MCF 10A (cell line): ENCODE measurements around the gene CCDC24. TPM values are rescaled to one million over a fixed set of nuclear protein-coding genes. Genes with fewer than 3 reads are reported as not detected.

Source experiments
- BruUV-seq: library from RNA; stranded (reverse); fragments of 400-500 nt; replicated peaks from 2 replicates; lab custom pipeline; 2021; lab: Mats Ljungman, UMichigan
- CTCF ChIA-PET: fragments of 300-600 bp; sonication (Branson Sonifier 250); formaldehyde crosslinking; extraction: SDS; loops from one replicate; lab custom pipeline; 2021; ENCODE audit warnings: antibody characterized with exemption, inconsistent platforms; lab: Yijun Ruan, JAX
- POLR2A ChIA-PET: fragments of 300-600, 350-650 bp; sonication (Branson Sonifier 250); formaldehyde crosslinking; extraction: SDS; loops from one replicate; lab custom pipeline; 2020; ENCODE audit warnings: antibody characterized with exemption, inconsistent platforms; lab: Yijun Ruan, JAX
- DNase-seq: peaks from one replicate; pipeline ENCODE4 v3.0.0-alpha.2; 2018; ENCODE audit not compliant: unreplicated experiment
- H3K27ac Mint-ChIP-seq: one replicate; pipeline ENCODE4 v1.8.0; 2022; ENCODE audit warnings: mild to moderate bottlenecking, low read depth, mixed read lengths; ENCODE audit not compliant: unreplicated experiment
- H3K27me3 Mint-ChIP-seq: one replicate; pipeline ENCODE4 v1.8.0; 2022; ENCODE audit warnings: mixed read lengths; ENCODE audit not compliant: insufficient read depth, unreplicated experiment
- H3K36me3 Mint-ChIP-seq: one replicate; pipeline ENCODE4 v1.8.0; 2022; ENCODE audit warnings: mild to moderate bottlenecking, moderate library complexity, mixed read lengths; ENCODE audit not compliant: insufficient read depth, unreplicated experiment
- H3K4me1 Mint-ChIP-seq: one replicate; pipeline ENCODE4 v1.8.0; 2022; ENCODE audit warnings: mixed read lengths; ENCODE audit not compliant: insufficient read depth, unreplicated experiment
- H3K4me3 Mint-ChIP-seq: one replicate; pipeline ENCODE4 v1.8.0; 2022; ENCODE audit warnings: mild to moderate bottlenecking, moderate library complexity, mixed read lengths; ENCODE audit not compliant: unreplicated experiment
- H3K9me3 Mint-ChIP-seq: one replicate; pipeline ENCODE4 v1.8.0; 2022; ENCODE audit warnings: mixed read lengths; ENCODE audit not compliant: unreplicated experiment
- intact Hi-C: fragments of 100-400 bp; cut with micrococcal nuclease; formaldehyde crosslinking; loops from 2 replicates; pipeline ENCODE4 v1.14.1; 2022
- total RNA-seq: library from RNA; stranded (reverse); gene quantifications from 2 replicates; pipeline ENCODE4 v1.2.3, GENCODE V29; 2022
- TF ChIP-seq, protein P1 (sequence below): fragments of 200-600 bp; IDR thresholded peaks from one replicate; pipeline ENCODE4 v1.8.0; 2022; ENCODE audit warnings: antibody characterized with exemption, mild to moderate bottlenecking; ENCODE audit not compliant: unreplicated experiment

Gene CCDC24
- total RNA-seq, 1 experiment from 2014 or later, result 4.8 TPM

DNA sequence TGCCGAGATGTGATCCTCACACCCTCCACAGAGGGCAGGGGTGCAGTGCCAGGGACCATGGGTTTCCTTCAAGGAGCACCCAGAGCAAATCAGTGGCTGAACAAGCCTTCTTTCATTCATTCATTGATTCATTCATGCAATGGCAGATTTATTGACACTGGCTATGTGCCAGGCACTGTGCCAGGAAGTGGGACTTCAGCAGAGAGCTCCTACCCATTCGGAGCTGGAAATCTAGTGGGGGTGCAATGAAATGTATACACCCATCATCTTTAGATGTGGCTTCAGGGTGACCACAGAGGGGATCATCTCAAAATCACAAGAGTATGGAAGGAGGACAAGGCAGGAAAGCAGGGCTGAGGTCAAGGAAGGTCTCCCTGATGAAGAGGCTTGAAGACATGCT is 21.0 kb downstream of the CCDC24 start:
- ChIA-PET CTCF (no interaction called here), POLR2A (interaction anchor here (1.0 kb wide), 1 partner anchor 16 kb away, joined by 4 read pairs; no protein-coding TSS in a partner anchor)
- Mint-ChIP-seq H3K4me1 (no peaks in the 10 kb centered on the region), H3K27me3 (no peaks in the 10 kb centered on the region), H3K36me3 (peaks cover 11% of the 10 kb centered on the region), H3K4me3 (no peak overlapping the region), H3K9me3 (no peaks in the 10 kb centered on the region), H3K27ac (no peak overlapping the region)
- TF ChIP-seq, protein P1, sequence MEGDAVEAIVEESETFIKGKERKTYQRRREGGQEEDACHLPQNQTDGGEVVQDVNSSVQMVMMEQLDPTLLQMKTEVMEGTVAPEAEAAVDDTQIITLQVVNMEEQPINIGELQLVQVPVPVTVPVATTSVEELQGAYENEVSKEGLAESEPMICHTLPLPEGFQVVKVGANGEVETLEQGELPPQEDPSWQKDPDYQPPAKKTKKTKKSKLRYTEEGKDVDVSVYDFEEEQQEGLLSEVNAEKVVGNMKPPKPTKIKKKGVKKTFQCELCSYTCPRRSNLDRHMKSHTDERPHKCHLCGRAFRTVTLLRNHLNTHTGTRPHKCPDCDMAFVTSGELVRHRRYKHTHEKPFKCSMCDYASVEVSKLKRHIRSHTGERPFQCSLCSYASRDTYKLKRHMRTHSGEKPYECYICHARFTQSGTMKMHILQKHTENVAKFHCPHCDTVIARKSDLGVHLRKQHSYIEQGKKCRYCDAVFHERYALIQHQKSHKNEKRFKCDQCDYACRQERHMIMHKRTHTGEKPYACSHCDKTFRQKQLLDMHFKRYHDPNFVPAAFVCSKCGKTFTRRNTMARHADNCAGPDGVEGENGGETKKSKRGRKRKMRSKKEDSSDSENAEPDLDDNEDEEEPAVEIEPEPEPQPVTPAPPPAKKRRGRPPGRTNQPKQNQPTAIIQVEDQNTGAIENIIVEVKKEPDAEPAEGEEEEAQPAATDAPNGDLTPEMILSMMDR, result no peak
- intact Hi-C loops, result no loop called here
- no peak for DNase-seq
- no TSS peak for BruUV-seq

DNA sequence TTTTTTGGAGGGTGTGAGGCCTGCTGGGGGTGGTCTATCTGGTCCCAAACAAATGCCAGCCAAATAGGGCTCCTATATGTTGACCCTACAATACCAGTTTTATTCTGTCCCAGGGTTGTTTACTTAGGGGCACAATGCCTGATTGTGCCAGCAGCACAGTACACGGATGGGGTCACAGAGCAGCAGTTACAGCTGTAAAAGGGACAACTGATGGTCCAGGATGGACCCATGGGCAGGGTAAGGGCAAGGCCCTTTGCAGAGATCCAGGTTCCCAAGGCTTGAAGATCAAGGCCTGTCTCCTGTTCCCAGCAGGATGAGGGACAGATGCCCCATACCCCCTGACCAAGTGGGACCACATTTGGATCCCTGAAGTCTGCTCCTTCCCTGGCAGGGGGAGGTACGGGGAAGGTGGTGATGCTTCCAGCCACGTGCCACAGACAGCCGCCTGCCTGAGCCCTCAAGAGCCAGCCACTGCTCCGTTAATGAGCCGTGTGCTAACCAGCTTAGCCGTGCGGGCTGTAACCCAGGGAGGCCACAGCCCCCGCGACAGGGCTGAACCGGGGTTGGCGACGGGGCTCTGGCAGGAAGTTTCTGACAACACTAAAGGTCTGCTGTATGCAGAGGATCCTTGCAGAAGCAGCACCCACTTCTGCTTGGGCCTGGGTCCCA is 21.7 kb downstream of the CCDC24 start:
- intact Hi-C loops, result no loop called here
- Mint-ChIP-seq H3K27me3 (no peaks in the 10 kb centered on the region), H3K9me3 (no peaks in the 10 kb centered on the region), H3K36me3 (peaks cover 11% of the 10 kb centered on the region), H3K4me3 (no peak overlapping the region), H3K27ac (no peak overlapping the region), H3K4me1 (no peaks in the 10 kb centered on the region)
- CTCF ChIA-PET, result interaction anchor here (0.7 to 2.5 kb wide), 3 partner anchors 13 to 607 kb away, joined by 3 to 22 read pairs (median 3); no protein-coding TSS in a partner anchor
- POLR2A ChIA-PET, result no interaction called here
- TF ChIP-seq, protein P1, result no peak
- DNase-seq, result no peak
- BruUV-seq, result no TSS peak

DNA sequence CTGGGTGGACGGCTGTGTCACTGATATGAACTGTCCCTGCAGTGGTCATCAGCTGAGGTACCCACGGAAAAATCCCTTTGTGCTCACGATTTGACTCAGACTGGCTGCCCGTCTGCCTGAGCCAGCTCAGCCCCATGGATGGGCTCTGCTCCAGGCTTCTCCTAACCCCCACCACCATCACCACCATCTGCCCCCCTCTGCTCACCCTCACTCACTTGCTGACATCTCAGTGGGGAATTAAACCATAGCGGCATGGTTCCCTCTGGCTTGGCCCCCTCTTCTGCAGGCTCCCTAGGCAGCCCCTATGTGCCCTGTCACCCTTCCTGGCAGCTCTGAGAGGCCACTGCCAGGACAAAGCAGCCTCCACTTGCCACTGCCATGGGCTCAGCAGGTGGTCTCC is 22.6 kb downstream of the CCDC24 start:
- Mint-ChIP-seq H3K4me3 (no peak overlapping the region), H3K36me3 (peaks cover 5% of the 10 kb centered on the region), H3K27ac (no peak overlapping the region), H3K4me1 (no peaks in the 10 kb centered on the region), H3K27me3 (no peaks in the 10 kb centered on the region), H3K9me3 (no peaks in the 10 kb centered on the region)
- POLR2A ChIA-PET, result no interaction called here
- no peak for DNase-seq
- CTCF ChIA-PET, result interaction anchor here (1.1 to 2.5 kb wide), 3 partner anchors 8 to 21 kb away, joined by 3 to 22 read pairs (median 12); no protein-coding TSS in a partner anchor
- no TSS peak for BruUV-seq
- TF ChIP-seq, protein P1, result no peak
- intact Hi-C loops, result no loop called here

DNA sequence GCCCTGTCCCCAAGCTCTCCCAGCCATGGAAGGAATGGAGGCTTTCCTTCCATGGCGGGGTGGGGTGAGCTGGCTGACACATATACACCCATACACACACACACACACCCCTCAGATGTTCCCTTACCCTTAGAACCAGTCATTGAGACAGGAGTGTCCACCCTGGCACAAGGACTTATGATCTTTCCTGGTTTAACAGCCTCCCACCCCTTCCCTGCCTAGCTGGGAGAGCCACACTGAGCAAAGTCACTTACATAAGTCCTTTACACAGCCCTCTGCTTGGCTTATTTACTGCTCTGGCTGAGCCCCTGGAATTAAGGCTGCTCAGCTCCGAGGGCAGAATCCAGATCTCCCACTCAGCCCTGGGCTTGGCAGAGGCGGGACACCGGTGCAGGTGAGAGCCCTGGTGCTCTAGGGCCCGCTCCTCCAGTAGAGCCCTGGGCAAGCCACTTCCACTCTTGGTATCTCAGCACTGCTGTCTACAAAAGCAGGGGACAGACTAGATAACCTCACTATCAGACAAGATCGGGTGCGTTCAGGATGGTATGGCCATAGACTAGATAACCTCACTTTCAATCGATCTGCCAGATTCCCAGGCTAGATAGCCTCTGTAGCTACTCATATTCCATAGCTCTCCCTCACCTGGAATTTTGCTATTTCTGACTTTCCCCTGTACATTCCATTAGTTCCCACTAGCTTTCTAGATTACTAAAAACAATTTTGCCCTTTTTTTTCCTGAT is 23.1 kb downstream of the CCDC24 start:
- POLR2A ChIA-PET, result no interaction called here

More for the DNA sequence above, 23.1 kb downstream of the CCDC24 start:
- no TSS peak for BruUV-seq
- DNase-seq, result no peak
- H3K4me3 Mint-ChIP-seq, result no peak overlapping the region
- CTCF ChIA-PET, result interaction anchor here (0.6 to 2.5 kb wide), 6 partner anchors 9 to 638 kb away, joined by 3 to 22 read pairs (median 6); no protein-coding TSS in a partner anchor
- H3K27me3 Mint-ChIP-seq, result no peaks in the 10 kb centered on the region
- H3K27ac Mint-ChIP-seq, result no peak overlapping the region
- TF ChIP-seq, protein P1, result no peak
- no peaks in the 10 kb centered on the region for H3K36me3 Mint-ChIP-seq
- H3K4me1 Mint-ChIP-seq, result no peaks in the 10 kb centered on the region
- intact Hi-C loops, result no loop called here
- no peaks in the 10 kb centered on the region for H3K9me3 Mint-ChIP-seq
